CD8-positive, alpha-beta memory T cell (primary cell): ENCODE results near the gene RAD9B. TPM values are rescaled to one million over a fixed set of nuclear protein-coding genes. Genes with fewer than 3 reads are reported as not detected.
"Not testable (repeated sequence)": the region's sequence is repeated elsewhere in the genome, so short reads cannot be mapped to it uniquely, and the experiment has no call there.

ENCODE experiments used
- CTCF ChIA-PET: fragments of 350-600 bp; sonication (Branson Sonifier 250); formaldehyde crosslinking; loops from one replicate; lab custom pipeline; 2021; ENCODE audit warnings: antibody characterized with exemption; lab: Charles Lee
- POLR2A ChIA-PET: fragments of 350-600 bp; sonication (Branson Sonifier 250); formaldehyde crosslinking; loops from one replicate; lab custom pipeline; 2021; ENCODE audit warnings: antibody characterized with exemption; lab: Charles Lee
- DNase-seq, 5 donors: peaks; one replicate each; pipeline versions ENCODE4 v3.0.0 to v3.0.0-alpha.2; 2020 to 2022; ENCODE audit warnings: mixed read lengths in 1 of 5
- H3K27ac ChIP-seq: one replicate; pipeline ENCODE4 v1.7.0; 2013; ENCODE audit warnings: low read depth, mild to moderate bottlenecking, low read length, moderate library complexity
- H3K27me3 ChIP-seq: 2 replicates; pipeline ENCODE4 v1.7.0; 2013; ENCODE audit warnings: low read length, mild to moderate bottlenecking; ENCODE audit not compliant: insufficient read depth, poor library complexity, severe bottlenecking
- H3K36me3 ChIP-seq: 2 replicates; pipeline ENCODE4 v1.7.0; 2013; ENCODE audit warnings: mild to moderate bottlenecking, low read length, moderate library complexity; ENCODE audit not compliant: insufficient read depth
- H3K4me1 ChIP-seq: 2 replicates; pipeline ENCODE4 v1.7.0; 2013; ENCODE audit warnings: mild to moderate bottlenecking, low read length, moderate library complexity; ENCODE audit not compliant: insufficient read depth
- H3K4me3 ChIP-seq: 2 replicates; pipeline ENCODE4 v1.7.0; 2013; ENCODE audit warnings: mild to moderate bottlenecking, low read length
- H3K9me3 ChIP-seq: 2 replicates; pipeline ENCODE4 v1.7.0; 2013; ENCODE audit warnings: mild to moderate bottlenecking, low read length
- H3K27ac Mint-ChIP-seq, 8 donors: one replicate each; pipeline ENCODE4 v1.8.0; 2020 to 2021; ENCODE audit warnings: mixed read lengths in 8 of 8, mild to moderate bottlenecking in 6 of 8, inconsistent platforms in 3 of 8, moderate library complexity in 3 of 8
- H3K27me3 Mint-ChIP-seq, 2 donors: one replicate each; pipeline ENCODE4 v1.8.0; 2020 to 2021; ENCODE audit warnings: mixed read lengths in 2 of 2, mild to moderate bottlenecking in 1 of 2, moderate library complexity in 1 of 2
- H3K36me3 Mint-ChIP-seq, 3 donors: one replicate each; pipeline ENCODE4 v1.8.0; 2020 to 2021; ENCODE audit warnings: mixed read lengths in 3 of 3, inconsistent platforms in 1 of 3, mild to moderate bottlenecking in 1 of 3
- H3K4me1 Mint-ChIP-seq, 3 donors: one replicate each; pipeline ENCODE4 v1.8.0; 2020 to 2021; ENCODE audit warnings: mixed read lengths in 3 of 3, inconsistent platforms in 1 of 3, mild to moderate bottlenecking in 1 of 3
- H3K4me3 Mint-ChIP-seq, 7 donors: one replicate each; pipeline ENCODE4 v1.8.0; 2020 to 2021; ENCODE audit warnings: mixed read lengths in 7 of 7, mild to moderate bottlenecking in 6 of 7, moderate library complexity in 4 of 7, inconsistent platforms in 2 of 7
- H3K9me3 Mint-ChIP-seq, 5 donors: one replicate each; pipeline ENCODE4 v1.8.0; 2020 to 2022; ENCODE audit warnings: mixed read lengths in 5 of 5, mild to moderate bottlenecking in 3 of 5, moderate library complexity in 2 of 5, inconsistent platforms in 1 of 5
- polyA plus RNA-seq: library from polyadenylated mRNA; unstranded; fragments of 300-500 nt; fragmentation: Illumina TruSeq; gene quantifications from one replicate; pipeline ENCODE4 v1.2.3, GENCODE V29; 2021
- total RNA-seq, 2 experiments: library from RNA; stranded (reverse); gene quantifications; one replicate each; pipeline ENCODE4 v1.2.3, GENCODE V29; 2021

RAD9B gene
- total and polyA plus RNA-seq, 3 experiments from 2014 or later, result 0.52 to 1.9 (median 0.74) TPM

GRCh38 chr12:110537605-110538409 is 35.7 kb downstream of the RAD9B start:
- no peak for DNase-seq
- Mint-ChIP-seq H3K27me3 (peaks cover 0 to 2% of the 10 kb centered on the region in 2 donors), H3K4me3 (no peak overlapping the region), H3K36me3 (peaks cover 0 to 80% (median 20%) of the 10 kb centered on the region in 3 donors), H3K9me3 (no peaks in the 10 kb centered on the region), H3K27ac (peak overlapping the region in 4 of 8 donors; percentile 11 to 71 (median 50)), H3K4me1 (peaks cover 6 to 12% (median 9%) of the 10 kb centered on the region in 3 donors)
- ChIA-PET POLR2A (interaction anchor here (0.5 kb wide), 1 partner anchor 57 kb away, joined by 3 read pairs; no protein-coding TSS in a partner anchor), CTCF (interaction anchor here (0.9 kb wide), 1 partner anchor 8 kb away, joined by 3 read pairs; no protein-coding TSS in a partner anchor)
- no peaks in the 10 kb centered on the region for H3K4me1 ChIP-seq
- H3K36me3 ChIP-seq, result peaks cover 39% of the 10 kb centered on the region
- no peaks in the 10 kb centered on the region for H3K9me3 ChIP-seq
- H3K27me3 ChIP-seq, result no peaks in the 10 kb centered on the region
- no peak overlapping the region for H3K4me3 ChIP-seq
- H3K27ac ChIP-seq, result no peak overlapping the region

- Histone ChIP-seq H3K4me1 (no peaks in the 10 kb centered on the region), H3K27me3 (no peaks in the 10 kb centered on the region), H3K4me3 (no peak overlapping the region), H3K27ac (no peak overlapping the region), H3K9me3 (no peaks in the 10 kb centered on the region), H3K36me3 (peaks cover 39% of the 10 kb centered on the region)
- H3K9me3 Mint-ChIP-seq, result no peaks in the 10 kb centered on the region
- peaks cover 15 to 21% (median 15%) of the 10 kb centered on the region in 3 donors for H3K4me1 Mint-ChIP-seq
- ChIA-PET POLR2A (no interaction called here), CTCF (interaction anchor here (0.9 kb wide), 1 partner anchor 9 kb away, joined by 3 read pairs; no protein-coding TSS in a partner anchor)
- H3K36me3 Mint-ChIP-seq, result peaks cover 3 to 83% (median 21%) of the 10 kb centered on the region in 3 donors
- no peak for DNase-seq
- no peak overlapping the region for H3K4me3 Mint-ChIP-seq
- peaks cover 0 to 2% of the 10 kb centered on the region in 2 donors for H3K27me3 Mint-ChIP-seq
- peak overlapping the region in 5 of 8 donors; percentile 24 to 83 (median 33) for H3K27ac Mint-ChIP-seq
Observed at GRCh38 chr12:110538869-110539622, 36.9 kb downstream of the RAD9B start.

DNA sequence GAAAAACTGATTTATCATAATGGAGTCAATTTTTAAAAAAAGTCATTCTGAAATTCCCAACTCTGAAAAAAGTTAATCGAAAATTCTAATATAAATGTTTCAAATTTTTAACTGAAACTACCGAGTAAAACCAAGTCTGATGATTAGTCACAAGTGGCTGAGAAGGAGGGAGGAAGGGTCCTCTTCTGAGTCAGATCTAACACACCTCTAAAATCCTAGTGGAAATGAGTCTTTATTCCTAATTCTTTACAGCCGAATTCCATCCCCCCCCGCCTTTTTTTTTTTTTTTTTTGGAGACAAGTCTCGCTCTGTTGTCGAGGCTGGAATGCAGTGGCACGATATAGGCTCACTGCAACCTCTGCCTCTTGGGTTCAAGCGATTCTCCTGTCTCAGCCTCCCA is 37.9 kb downstream of the RAD9B start:
- Histone ChIP-seq H3K27ac (no peak overlapping the region), H3K9me3 (no peaks in the 10 kb centered on the region), H3K4me1 (no peaks in the 10 kb centered on the region), H3K27me3 (no peaks in the 10 kb centered on the region), H3K36me3 (peaks cover 39% of the 10 kb centered on the region), H3K4me3 (no peak overlapping the region)
- ChIA-PET CTCF (no interaction called here), POLR2A (no interaction called here)
- no peak overlapping the region for H3K4me3 Mint-ChIP-seq
- H3K27ac Mint-ChIP-seq, result peak overlapping the region in 1 of 8 donors; percentile 78
- H3K4me1 Mint-ChIP-seq, result peaks cover 10 to 22% (median 15%) of the 10 kb centered on the region in 3 donors
- no peak for DNase-seq
- H3K27me3 Mint-ChIP-seq, result peaks cover 0 to 2% of the 10 kb centered on the region in 2 donors
- no peaks in the 10 kb centered on the region for H3K9me3 Mint-ChIP-seq
- H3K36me3 Mint-ChIP-seq, result peaks cover 3 to 80% (median 21%) of the 10 kb centered on the region in 3 donors

DNA sequence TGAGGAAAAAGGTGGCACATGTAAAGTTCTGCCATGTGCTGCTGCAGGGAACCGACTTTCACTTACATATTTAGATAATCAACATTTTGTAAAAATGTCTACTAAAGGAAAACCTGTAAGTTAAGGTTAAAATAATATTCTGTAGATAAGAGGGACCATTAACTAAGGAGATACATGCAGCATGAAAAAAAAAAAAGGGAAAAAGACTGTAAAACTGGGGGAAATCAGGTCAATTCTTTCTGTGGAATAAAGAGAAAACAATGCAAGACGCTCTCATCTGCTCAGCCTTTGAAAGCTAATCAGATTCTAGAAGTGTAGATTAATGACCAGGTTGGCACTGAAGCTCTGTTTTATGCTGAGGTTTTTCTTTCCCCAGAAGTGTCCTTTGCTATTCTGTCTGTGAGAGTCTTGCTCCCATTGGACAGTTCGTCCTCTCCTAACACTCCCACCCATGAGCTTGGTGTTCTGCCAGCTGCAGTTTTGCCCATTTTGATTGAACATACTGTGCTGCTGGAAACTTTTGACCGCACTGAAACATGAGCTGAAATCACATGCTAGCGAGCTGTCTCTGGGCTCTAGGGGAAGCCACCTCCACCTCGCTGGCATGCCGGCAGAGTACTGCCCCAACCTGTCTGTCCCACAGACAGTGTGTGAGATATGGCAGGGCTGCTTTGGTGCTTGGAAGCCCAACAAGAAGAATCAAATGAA is 41.3 kb downstream of the RAD9B start:
- Histone ChIP-seq H3K27ac (no peak overlapping the region), H3K4me1 (no peaks in the 10 kb centered on the region), H3K9me3 (no peaks in the 10 kb centered on the region), H3K27me3 (no peaks in the 10 kb centered on the region), H3K36me3 (peaks cover 21% of the 10 kb centered on the region), H3K4me3 (no peak overlapping the region)
- H3K36me3 Mint-ChIP-seq, result peaks cover 3 to 71% (median 10%) of the 10 kb centered on the region in 3 donors
- POLR2A ChIA-PET, result no interaction called here
- H3K9me3 Mint-ChIP-seq, result no peaks in the 10 kb centered on the region
- peak overlapping the region in 5 of 8 donors; percentile 18 to 64 (median 31) for H3K27ac Mint-ChIP-seq
- peaks cover 18 to 40% (median 28%) of the 10 kb centered on the region in 3 donors for H3K4me1 Mint-ChIP-seq
- no peak for DNase-seq
- H3K4me3 Mint-ChIP-seq, result no peak overlapping the region
- peaks cover 0 to 2% of the 10 kb centered on the region in 2 donors for H3K27me3 Mint-ChIP-seq
- CTCF ChIA-PET, result interaction anchor here (0.9 to 1.6 kb wide), 4 partner anchors 57 to 77 kb away, joined by 3 to 4 read pairs (median 3); no protein-coding TSS in a partner anchor

GRCh38 chr12:110543965-110544364 is 41.8 kb downstream of the RAD9B start:
- H3K27ac Mint-ChIP-seq, result peak overlapping the region in 2 of 8 donors; percentile 31 to 64
- DNase-seq, result no peak
- Histone ChIP-seq H3K9me3 (no peaks in the 10 kb centered on the region), H3K4me1 (no peaks in the 10 kb centered on the region), H3K4me3 (no peak overlapping the region), H3K27ac (no peak overlapping the region), H3K27me3 (no peaks in the 10 kb centered on the region), H3K36me3 (peaks cover 18% of the 10 kb centered on the region)
- H3K4me1 Mint-ChIP-seq, result peaks cover 19 to 46% (median 32%) of the 10 kb centered on the region in 3 donors
- no peaks in the 10 kb centered on the region for H3K9me3 Mint-ChIP-seq
- ChIA-PET POLR2A (no interaction called here), CTCF (interaction anchor here (0.9 to 1.6 kb wide), 4 partner anchors 56 to 78 kb away, joined by 3 to 4 read pairs (median 3); no protein-coding TSS in a partner anchor)
- peaks cover 0 to 2% of the 10 kb centered on the region in 2 donors for H3K27me3 Mint-ChIP-seq
- peaks cover 3 to 71% (median 10%) of the 10 kb centered on the region in 3 donors for H3K36me3 Mint-ChIP-seq
- H3K4me3 Mint-ChIP-seq, result no peak overlapping the region

DNA sequence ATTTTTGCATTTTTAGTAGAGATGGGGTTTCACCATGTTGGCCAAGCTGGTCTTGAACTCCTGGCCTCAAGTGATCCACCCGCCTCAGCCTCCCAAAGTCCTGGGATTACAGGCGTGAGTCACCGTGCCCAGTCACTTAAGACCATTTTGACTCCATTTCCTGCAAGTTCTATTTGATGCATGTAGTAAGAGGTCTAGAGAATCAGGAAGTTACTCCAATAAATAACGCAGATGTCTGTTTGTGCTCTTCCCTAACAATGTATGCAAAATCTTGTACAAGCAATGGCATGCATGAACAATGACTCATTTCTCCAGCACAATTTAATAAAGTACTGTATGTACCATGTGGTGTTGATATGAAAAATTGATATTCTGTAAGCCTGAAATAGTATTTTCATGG is 43.1 kb downstream of the RAD9B start:
- H3K9me3 ChIP-seq, H3K27me3 ChIP-seq, CTCF ChIA-PET, H3K9me3 Mint-ChIP-seq, H3K27me3 Mint-ChIP-seq, H3K4me3 ChIP-seq, H3K4me3 Mint-ChIP-seq, H3K27ac ChIP-seq, DNase-seq, H3K27ac Mint-ChIP-seq, H3K4me1 ChIP-seq, POLR2A ChIA-PET: not testable (repeated sequence)
- H3K36me3 ChIP-seq, result peaks cover 13% of the 10 kb centered on the region
- Mint-ChIP-seq H3K36me3 (peaks cover 3 to 66% (median 12%) of the 10 kb centered on the region in 3 donors), H3K4me1 (peaks cover 24 to 54% (median 39%) of the 10 kb centered on the region in 3 donors)

- H3K27me3 ChIP-seq, result no peaks in the 10 kb centered on the region
- H3K36me3 ChIP-seq, result peaks cover 13% of the 10 kb centered on the region
- H3K27me3 Mint-ChIP-seq, result no peaks in the 10 kb centered on the region
- DNase-seq, result no peak
- H3K4me3 ChIP-seq, result no peak overlapping the region
- no peak overlapping the region for H3K4me3 Mint-ChIP-seq
- no peaks in the 10 kb centered on the region for H3K9me3 ChIP-seq
- peaks cover 24 to 57% (median 39%) of the 10 kb centered on the region in 3 donors for H3K4me1 Mint-ChIP-seq
- no peaks in the 10 kb centered on the region for H3K4me1 ChIP-seq
- ChIA-PET POLR2A (no interaction called here), CTCF (no interaction called here)
- no peaks in the 10 kb centered on the region for H3K9me3 Mint-ChIP-seq
- H3K27ac Mint-ChIP-seq, result peak overlapping the region in 2 of 8 donors; percentile 8 to 33
- no peak overlapping the region for H3K27ac ChIP-seq
- H3K36me3 Mint-ChIP-seq, result peaks cover 3 to 67% (median 14%) of the 10 kb centered on the region in 3 donors
Observed at GRCh38 chr12:110545812-110546211, 43.7 kb downstream of the RAD9B start.
